Measurements from ENCODE around the gene MARK1.

The MARK1 gene

DNA sequence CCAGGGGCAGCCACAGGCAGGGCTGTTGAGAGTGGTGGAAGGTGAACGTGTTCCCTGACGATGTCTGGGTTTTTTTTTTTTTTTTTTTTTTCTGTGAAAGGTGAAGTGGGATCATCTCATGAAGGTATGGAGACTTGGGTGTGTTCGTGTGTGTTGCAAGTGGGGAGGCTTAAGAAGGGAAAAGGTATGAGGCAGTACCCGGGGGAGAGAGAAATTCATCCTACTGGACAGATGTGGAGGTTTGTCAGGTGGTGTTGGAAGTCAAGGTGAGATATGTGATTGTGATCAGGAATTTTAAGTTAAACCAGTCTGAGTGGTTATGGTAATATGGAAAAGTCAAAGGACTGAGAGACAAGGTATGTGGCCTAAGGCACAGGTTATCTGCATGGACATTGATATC, 167.5 kb downstream of the MARK1 start:
- Histone ChIP-seq H3K9ac (ENCODE audit: insufficient read length, low read depth) (no peak overlapping the region), H3K36me3 (ENCODE audit: insufficient read depth, insufficient read length, low read length) (no peaks in the 10 kb centered on the region), H3K4me3 (ENCODE audit: insufficient read length, low read depth) (no peak overlapping the region), H3K27me3 (ENCODE audit: insufficient read depth, insufficient read length) (peaks cover 24% of the 10 kb centered on the region), H3K9me3 (ENCODE audit: insufficient read depth, low read length) (peaks cover 4% of the 10 kb centered on the region; the same call in 1 of the 2 replicates), H3K4me1 (ENCODE audit: insufficient read depth, insufficient read length) (peaks cover 18% of the 10 kb centered on the region)
- no peak for DNase-seq (ENCODE audit: low read depth, low spot score)
- no peak for TF ChIP-seq SUZ12 (IDR thresholded peaks at IDR 0.05; ENCODE audit: extremely low read depth, insufficient read depth, insufficient read length)
- no peak for TF ChIP-seq YY1 (IDR thresholded peaks at IDR 0.05; ENCODE audit: insufficient read depth, insufficient read length)
- no peak for TF ChIP-seq ZNF274 (IDR thresholded peaks at IDR 0.05; ENCODE audit: low read depth, low read length)

DNA sequence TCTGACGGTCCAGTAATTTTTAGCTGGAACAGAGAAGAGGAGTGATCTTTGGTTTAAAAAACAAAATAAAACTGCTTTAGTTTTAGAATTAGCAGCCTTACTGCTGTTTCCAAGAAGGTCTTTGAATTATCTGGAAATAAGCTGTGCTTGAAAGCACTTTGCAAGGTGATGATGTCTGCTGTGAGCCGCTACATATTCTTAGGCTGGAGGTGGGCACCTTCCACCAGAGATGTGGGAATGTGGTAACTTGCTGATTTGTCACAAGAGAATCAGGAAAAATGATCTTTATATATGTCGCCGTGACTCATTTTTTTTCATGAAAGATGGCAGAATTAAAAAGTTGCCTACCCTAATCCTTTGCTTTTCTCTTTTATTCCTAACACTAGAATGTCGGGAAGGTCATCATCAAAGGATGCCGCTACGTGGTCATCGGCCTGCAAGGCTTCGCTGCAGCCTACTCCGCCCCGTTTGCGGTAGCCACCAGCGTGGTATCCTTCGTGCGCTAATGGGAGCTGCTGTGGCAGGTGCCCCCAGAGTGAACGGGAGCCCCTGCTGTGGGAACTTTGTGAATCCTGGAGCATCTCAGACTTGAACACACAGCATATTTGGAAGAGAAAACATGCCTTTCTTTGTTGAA, 168.4 kb downstream of the MARK1 start:
- TF ChIP-seq YY1 (IDR thresholded peaks at IDR 0.05; ENCODE audit: insufficient read depth, insufficient read length) = no peak
- TF ChIP-seq SUZ12 (IDR thresholded peaks at IDR 0.05; ENCODE audit: extremely low read depth, insufficient read depth, insufficient read length) = no peak
- no peak for TF ChIP-seq ZNF274 (IDR thresholded peaks at IDR 0.05; ENCODE audit: low read depth, low read length)
- no peaks in the 10 kb centered on the region for H3K36me3 ChIP-seq (ENCODE audit: insufficient read depth, insufficient read length, low read length)
- H3K4me3 ChIP-seq (ENCODE audit: insufficient read length, low read depth) = no peak overlapping the region
- H3K9ac ChIP-seq (ENCODE audit: insufficient read length, low read depth) = no peak overlapping the region
- no peak for DNase-seq (ENCODE audit: low read depth, low spot score)
- H3K4me1 ChIP-seq (ENCODE audit: insufficient read depth, insufficient read length) = peaks cover 16% of the 10 kb centered on the region
- peaks cover 15% of the 10 kb centered on the region for H3K27me3 ChIP-seq (ENCODE audit: insufficient read depth, insufficient read length)
- H3K9me3 ChIP-seq (ENCODE audit: insufficient read depth, low read length) = peaks cover 4% of the 10 kb centered on the region; the same call in 1 of the 2 replicates

DNA sequence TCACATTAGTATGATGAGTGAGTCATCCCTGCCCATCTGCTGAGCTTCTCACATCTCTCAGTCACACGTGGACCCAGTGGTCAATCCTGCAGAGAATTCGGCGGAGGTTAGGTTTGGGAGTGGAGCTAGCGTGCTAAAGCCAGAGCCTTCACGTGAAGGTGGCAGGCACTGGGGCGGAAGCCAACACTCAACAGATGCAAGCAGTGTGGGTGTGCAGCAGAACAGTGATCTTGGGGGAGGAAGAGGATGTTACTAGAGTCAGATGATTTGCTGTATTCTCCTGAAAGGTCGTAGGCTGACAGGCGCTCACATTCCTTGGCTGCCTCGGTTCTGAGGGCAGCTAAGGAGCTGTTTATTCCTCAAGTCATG, 168.9 kb downstream of the MARK1 start:
- Histone ChIP-seq H3K9me3 (ENCODE audit: insufficient read depth, low read length) (peaks cover 4% of the 10 kb centered on the region; the same call in 1 of the 2 replicates), H3K9ac (ENCODE audit: insufficient read length, low read depth) (no peak overlapping the region), H3K4me1 (ENCODE audit: insufficient read depth, insufficient read length) (peaks cover 11% of the 10 kb centered on the region), H3K36me3 (ENCODE audit: insufficient read depth, insufficient read length, low read length) (no peaks in the 10 kb centered on the region), H3K27me3 (ENCODE audit: insufficient read depth, insufficient read length) (peaks cover 10% of the 10 kb centered on the region), H3K4me3 (ENCODE audit: insufficient read length, low read depth) (no peak overlapping the region)
- DNase-seq (ENCODE audit: low read depth, low spot score) = no peak
- no peak for TF ChIP-seq ZNF274 (IDR thresholded peaks at IDR 0.05; ENCODE audit: low read depth, low read length)
- TF ChIP-seq YY1 (IDR thresholded peaks at IDR 0.05; ENCODE audit: insufficient read depth, insufficient read length) = no peak
- no peak for TF ChIP-seq SUZ12 (IDR thresholded peaks at IDR 0.05; ENCODE audit: extremely low read depth, insufficient read depth, insufficient read length)

DNA sequence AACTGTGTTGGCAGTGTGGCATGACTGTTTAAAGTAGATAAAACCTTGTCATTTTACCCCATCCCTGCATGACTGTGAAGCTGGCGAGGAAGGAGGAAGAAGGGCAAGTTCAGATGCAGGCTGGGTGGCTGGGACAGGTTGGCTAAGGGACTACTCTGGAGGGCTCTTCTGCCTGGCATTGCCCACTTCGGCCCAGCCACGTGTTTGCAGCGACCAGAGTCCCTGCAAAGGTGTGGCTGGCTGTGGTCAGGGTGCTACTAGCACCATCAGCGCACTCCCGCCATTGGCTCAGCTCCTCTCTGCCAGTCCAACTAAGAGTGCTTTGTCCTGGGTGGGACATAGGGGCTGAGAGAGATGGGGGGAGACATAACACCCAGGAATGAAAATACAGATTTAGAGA, 169.4 kb downstream of the MARK1 start:
- H3K27me3 ChIP-seq (ENCODE audit: insufficient read depth, insufficient read length) = peaks cover 5% of the 10 kb centered on the region
- no peak overlapping the region for H3K9ac ChIP-seq (ENCODE audit: insufficient read length, low read depth)
- no peak overlapping the region for H3K4me3 ChIP-seq (ENCODE audit: insufficient read length, low read depth)
- TF ChIP-seq SUZ12 (IDR thresholded peaks at IDR 0.05; ENCODE audit: extremely low read depth, insufficient read depth, insufficient read length) = no peak
- TF ChIP-seq YY1 (IDR thresholded peaks at IDR 0.05; ENCODE audit: insufficient read depth, insufficient read length) = no peak
- no peaks in the 10 kb centered on the region for H3K36me3 ChIP-seq (ENCODE audit: insufficient read depth, insufficient read length, low read length)
- H3K4me1 ChIP-seq (ENCODE audit: insufficient read depth, insufficient read length) = peaks cover 10% of the 10 kb centered on the region
- H3K9me3 ChIP-seq (ENCODE audit: insufficient read depth, low read length) = peaks cover 4% of the 10 kb centered on the region; the same call in 1 of the 2 replicates
- DNase-seq (ENCODE audit: low read depth, low spot score) = no peak

DNA sequence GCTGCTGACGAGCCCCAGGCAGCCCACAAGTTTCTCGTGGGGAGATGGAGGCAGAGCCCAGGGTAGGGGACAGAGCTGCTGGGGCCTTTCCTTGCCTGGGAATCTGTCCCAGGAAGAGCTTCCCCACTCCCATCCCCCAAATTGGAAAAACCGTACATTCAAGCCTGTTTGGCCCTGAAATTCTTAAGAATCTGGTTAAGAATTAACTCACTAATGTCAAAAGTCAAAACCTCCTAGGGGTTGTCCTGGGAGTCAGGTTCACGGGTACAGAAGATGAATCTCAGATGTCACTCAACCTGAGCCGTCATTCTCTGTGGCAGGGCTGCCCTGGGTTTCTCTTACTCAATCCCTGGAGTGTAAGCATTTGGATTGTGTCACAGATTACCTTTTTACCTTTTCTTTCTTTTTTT, 170.7 kb downstream of the MARK1 start:
- Histone ChIP-seq H3K36me3 (ENCODE audit: insufficient read depth, insufficient read length, low read length) (no peaks in the 10 kb centered on the region), H3K4me3 (ENCODE audit: insufficient read length, low read depth) (no peak overlapping the region), H3K9ac (ENCODE audit: insufficient read length, low read depth) (no peak overlapping the region), H3K27me3 (ENCODE audit: insufficient read depth, insufficient read length) (no peaks in the 10 kb centered on the region), H3K4me1 (ENCODE audit: insufficient read depth, insufficient read length) (peaks cover 10% of the 10 kb centered on the region), H3K9me3 (ENCODE audit: insufficient read depth, low read length) (peaks cover 4% of the 10 kb centered on the region; the same call in 1 of the 2 replicates)
- no peak for DNase-seq (ENCODE audit: low read depth, low spot score)
- TF ChIP-seq SUZ12 (IDR thresholded peaks at IDR 0.05; ENCODE audit: extremely low read depth, insufficient read depth, insufficient read length) (no peak), YY1 (IDR thresholded peaks at IDR 0.05; ENCODE audit: insufficient read depth, insufficient read length) (no peak), ZNF274 (IDR thresholded peaks at IDR 0.05; ENCODE audit: low read depth, low read length) (no peak)

DNA sequence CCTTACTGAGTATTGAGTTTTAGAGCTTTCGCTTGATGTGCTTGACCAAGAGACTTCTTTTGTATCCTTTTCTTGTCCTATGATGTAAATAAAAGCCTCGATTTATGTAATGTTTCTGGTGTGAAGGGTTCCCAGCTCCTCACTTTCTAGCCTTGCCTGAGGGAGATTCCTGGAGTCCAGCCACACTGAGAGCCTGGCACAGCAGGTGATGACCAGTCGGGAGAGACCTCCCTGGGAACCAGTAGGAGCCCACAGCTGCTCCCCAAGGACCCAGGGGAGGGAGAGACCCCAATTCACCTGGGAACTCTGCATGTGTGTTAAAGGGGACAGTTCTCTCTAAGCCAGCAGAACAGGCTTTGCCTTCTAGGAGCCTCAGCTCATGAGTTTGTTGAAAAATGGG, 171.1 kb downstream of the MARK1 start:
- Histone ChIP-seq H3K27me3 (ENCODE audit: insufficient read depth, insufficient read length) (no peaks in the 10 kb centered on the region), H3K4me3 (ENCODE audit: insufficient read length, low read depth) (no peak overlapping the region), H3K4me1 (ENCODE audit: insufficient read depth, insufficient read length) (peaks cover 12% of the 10 kb centered on the region), H3K36me3 (ENCODE audit: insufficient read depth, insufficient read length, low read length) (no peaks in the 10 kb centered on the region), H3K9me3 (ENCODE audit: insufficient read depth, low read length) (peaks cover 4% of the 10 kb centered on the region; the same call in 1 of the 2 replicates), H3K9ac (ENCODE audit: insufficient read length, low read depth) (no peak overlapping the region)
- no peak for DNase-seq (ENCODE audit: low read depth, low spot score)
- no peak for TF ChIP-seq SUZ12 (IDR thresholded peaks at IDR 0.05; ENCODE audit: extremely low read depth, insufficient read depth, insufficient read length)
- no peak for TF ChIP-seq ZNF274 (IDR thresholded peaks at IDR 0.05; ENCODE audit: low read depth, low read length)
- no peak for TF ChIP-seq YY1 (IDR thresholded peaks at IDR 0.05; ENCODE audit: insufficient read depth, insufficient read length)

DNA sequence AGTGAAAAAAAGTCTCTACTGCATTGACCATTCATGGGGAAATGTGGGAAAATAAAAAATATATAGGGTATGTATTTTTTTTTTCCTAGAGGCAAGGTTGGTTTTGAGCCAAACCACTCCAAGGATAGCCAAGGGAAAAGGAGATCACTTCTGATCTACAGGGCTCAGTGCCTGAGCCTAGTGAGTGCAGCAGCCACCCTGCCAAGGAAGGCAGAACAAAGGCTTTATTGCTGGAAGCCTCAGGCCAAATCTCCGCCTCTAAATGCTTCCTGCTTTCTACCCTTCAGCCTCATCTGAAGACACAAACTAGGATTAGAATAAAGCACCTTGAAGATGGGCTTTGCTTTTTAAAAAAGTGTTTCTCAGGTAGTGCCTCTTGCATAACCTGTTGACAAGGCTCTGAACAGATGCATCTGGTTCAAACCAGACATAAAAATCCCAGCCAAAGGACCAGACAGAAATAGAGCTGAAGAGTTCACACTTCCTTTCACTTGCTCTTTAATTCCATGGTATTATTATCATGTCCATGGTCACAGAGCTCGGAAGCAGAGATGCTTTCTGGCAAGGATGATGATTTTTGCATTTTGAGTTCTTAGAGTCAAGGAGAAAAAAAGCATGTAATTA, 172.7 kb downstream of the MARK1 start:
- H3K9ac ChIP-seq (ENCODE audit: insufficient read length, low read depth) = no peak overlapping the region
- H3K9me3 ChIP-seq (ENCODE audit: insufficient read depth, low read length) = peaks cover 4% of the 10 kb centered on the region; the same call in 1 of the 2 replicates
- peak; percentile 63 for DNase-seq (ENCODE audit: low read depth, low spot score)
- TF ChIP-seq ZNF274 (IDR thresholded peaks at IDR 0.05; ENCODE audit: low read depth, low read length) = no peak
- TF ChIP-seq YY1 (IDR thresholded peaks at IDR 0.05; ENCODE audit: insufficient read depth, insufficient read length) = no peak
- TF ChIP-seq SUZ12 (IDR thresholded peaks at IDR 0.05; ENCODE audit: extremely low read depth, insufficient read depth, insufficient read length) = no peak
- H3K27me3 ChIP-seq (ENCODE audit: insufficient read depth, insufficient read length) = no peaks in the 10 kb centered on the region
- no peak overlapping the region for H3K4me3 ChIP-seq (ENCODE audit: insufficient read length, low read depth)
- H3K4me1 ChIP-seq (ENCODE audit: insufficient read depth, insufficient read length) = peaks cover 16% of the 10 kb centered on the region
- H3K36me3 ChIP-seq (ENCODE audit: insufficient read depth, insufficient read length, low read length) = no peaks in the 10 kb centered on the region
